K562 (cell line): Measurements from ENCODE around the gene UBE2I. TPM values are rescaled to one million over a fixed set of nuclear protein-coding genes. Genes with fewer than 3 reads are reported as not detected.

Experiments
- ARID2 ChIP-seq: fragments of 450-650 bp; IDR thresholded peaks from 2 replicates; pipeline ENCODE4 v1.6.1; 2017; ENCODE audit warnings: antibody characterized with exemption, mild to moderate bottlenecking
- CBFA2T3 ChIP-seq: fragments of 450-650 bp; IDR thresholded peaks from 2 replicates; pipeline ENCODE4 v1.6.1; 2017
- CCAR2 ChIP-seq: fragments of 200-400 bp; formaldehyde crosslinking; IDR thresholded peaks from 2 replicates; pipeline ENCODE4 v1.6.1; 2017; ENCODE audit warnings: mild to moderate bottlenecking, low read depth, low read length
- CSDE1 ChIP-seq, 2 experiments: fragments of 450-650 bp; IDR thresholded peaks; 2 replicates each; pipeline ENCODE4 v1.6.1; 2016; ENCODE audit warnings: mild to moderate bottlenecking in 1 of 2
- DNMT1 ChIP-seq: fragments of 450-650 bp; IDR thresholded peaks from 2 replicates; pipeline ENCODE4 v1.6.1; 2016; ENCODE audit warnings: antibody characterized with exemption, mild to moderate bottlenecking
- FUS ChIP-seq: fragments of 200-400 bp; formaldehyde crosslinking; optimal IDR thresholded peaks from 2 replicates; pipeline ENCODE3; 2017; ENCODE audit warnings: low read depth, low read length
- HDAC8 ChIP-seq: fragments of 450-650 bp; IDR thresholded peaks from 2 replicates; pipeline ENCODE4 v1.6.1; 2016; ENCODE audit warnings: mild to moderate bottlenecking, missing genetic modification characterization, moderate library complexity, missing compliant biosample characterization
- HMG20A ChIP-seq: fragments of 450-650 bp; formaldehyde crosslinking; conservative IDR thresholded peaks from 2 replicates; pipeline ENCODE4 v1.4.0; 2020; ENCODE audit warnings: mild to moderate bottlenecking, mixed read lengths
- MCM3 ChIP-seq: fragments of 450-650 bp; IDR thresholded peaks from 2 replicates; pipeline ENCODE4 v1.6.1; 2016
- NELFE ChIP-seq: IDR thresholded peaks from 2 replicates; pipeline ENCODE4 v1.6.1; 2011; ENCODE audit warnings: mild to moderate bottlenecking; ENCODE audit not compliant: insufficient read depth, insufficient read length
- POLR2B ChIP-seq: fragments of 450-650 bp; IDR thresholded peaks from 2 replicates; pipeline ENCODE4 v1.6.1; 2018; ENCODE audit warnings: low read depth; ENCODE audit not compliant: partially characterized antibody
- PTBP1 ChIP-seq: fragments of 200-400 bp; formaldehyde crosslinking; IDR thresholded peaks from 2 replicates; pipeline ENCODE4 v1.6.1; 2017; ENCODE audit warnings: low read depth, low read length
- RBBP5 ChIP-seq: fragments of 200-600 bp; sonication (generic); IDR thresholded peaks from 2 replicates; pipeline ENCODE4 v1.6.1; 2012; ENCODE audit warnings: borderline replicate concordance, mild to moderate bottlenecking, low read length, control low read depth, inconsistent platforms; ENCODE audit not compliant: insufficient read depth, poor library complexity, severe bottlenecking
- SFPQ ChIP-seq: fragments of 200-400 bp; formaldehyde crosslinking; IDR thresholded peaks from 2 replicates; pipeline ENCODE4 v1.6.1; 2017; ENCODE audit warnings: mild to moderate bottlenecking, low read depth, low read length, moderate library complexity
- SMARCC2 ChIP-seq: fragments of 450-650 bp; IDR thresholded peaks from 2 replicates; pipeline ENCODE4 v1.6.1; 2017; ENCODE audit warnings: antibody characterized with exemption, moderate library complexity, mild to moderate bottlenecking, low read depth
- TCF7 ChIP-seq: sonication (generic); IDR thresholded peaks from 2 replicates; pipeline ENCODE4 v1.6.1; 2016; ENCODE audit warnings: antibody characterized with exemption, borderline replicate concordance
- TCF7L2 ChIP-seq: fragments of 150-350 bp; IDR thresholded peaks from 2 replicates; pipeline ENCODE4 v1.6.1; 2016; ENCODE audit warnings: low read depth, mild to moderate bottlenecking, low read length, moderate library complexity
- THRA ChIP-seq: fragments of 450-650 bp; IDR thresholded peaks from 2 replicates; pipeline ENCODE4 v1.6.1; 2017; ENCODE audit warnings: mild to moderate bottlenecking, moderate library complexity
- TOE1 ChIP-seq, 2 experiments: fragments of 450-650 bp in 1 of 2; sonication (generic) in 1 of 2; formaldehyde crosslinking in 1 of 2; IDR thresholded peaks; 2 replicates each; pipeline versions ENCODE4 v1.7.1 to v1.8.0; 2016 to 2022; ENCODE audit warnings: borderline replicate concordance in 2 of 2, mild to moderate bottlenecking in 2 of 2, antibody characterized with exemption in 1 of 2, inconsistent platforms in 1 of 2, low read depth in 1 of 2, missing genetic modification reagents in 1 of 2, moderate library complexity in 1 of 2
- XRCC5 ChIP-seq: fragments of 200-400 bp; formaldehyde crosslinking; IDR thresholded peaks from 2 replicates; pipeline ENCODE4 v1.6.1; 2017; ENCODE audit warnings: low read depth, mild to moderate bottlenecking, low read length
- ZNF133 ChIP-seq: fragments of 250-450 bp; sonication (Bioruptor Pico); IDR thresholded peaks from 2 replicates; pipeline ENCODE4 v1.4.0; 2020; ENCODE audit warnings: mild to moderate bottlenecking
- ZNF23 ChIP-seq: fragments of 250-450 bp; sonication (Bioruptor Pico); IDR thresholded peaks from 2 replicates; pipeline ENCODE4 v1.4.0; 2020; ENCODE audit warnings: mild to moderate bottlenecking
- polyA plus RNA-seq, 8 experiments: library from polyadenylated mRNA; depleted of rRNA in 4 of 8; stranded (reverse) in 5 of 8; unstranded in 3 of 8; fragments of >200 nt; fragmentation: Nextera tagmentation in 2 of 8; fragmentation: Illumina TruSeq in 1 of 8; extraction: Ambion mirVana in 2 of 8; extraction: Trizol in 1 of 8; gene quantifications; 2 replicates each; pipeline versions ENCODE4 v1.2.1 to v1.2.3, GENCODE V29; 2011 to 2014; ENCODE audit warnings: inconsistent platforms in 1 of 8, missing spikeins in 1 of 8
- total RNA-seq, 7 experiments: library from RNA; depleted of rRNA in 6 of 7; stranded (reverse); fragments of >200 nt in 6 of 7; fragmentation: Illumina TruSeq in 2 of 7; extraction: Trizol in 2 of 7; gene quantifications; 2 replicates each; pipeline versions ENCODE4 v1.2.1 to v1.2.3, GENCODE V29; 2011 to 2021; ENCODE audit warnings: low replicate concordance in 1 of 7
- TF ChIP-seq, protein P1 (sequence below): fragments of 450-650 bp; formaldehyde crosslinking; IDR thresholded peaks from 2 replicates; pipeline ENCODE4 v1.4.0; 2020; ENCODE audit warnings: mild to moderate bottlenecking, moderate library complexity

The UBE2I gene
- total and polyA plus RNA-seq, 9 of the 15 experiments (the other 6 are each of a cell fraction or from before 2014, with no cell fraction given): 36.6 to 254 (median 104) TPM

GRCh38 chr16:1351582-1352362, 42.3 kb downstream of the UBE2I start, which contains the start of the genes GNPTG and TSR3 (continued):
- no peak for TF ChIP-seq SFPQ
- TF ChIP-seq HDAC8 (tag): no peak
- TF ChIP-seq ZNF133 (CRISPR knock-in tag): no peak
- no peak for TF ChIP-seq TCF7
- TF ChIP-seq PTBP1: no peak
- peak; percentile 84 for TF ChIP-seq RBBP5
- peak; percentile 95 for TF ChIP-seq TOE1 (IDR thresholded peaks at IDR 0.05; ENCODE audit: borderline replicate concordance)
- peak; percentile 64 for TF ChIP-seq TOE1 (CRISPR knock-in tag; IDR thresholded peaks at IDR 0.05; ENCODE audit: borderline replicate concordance, low read depth)
- TF ChIP-seq MCM3: no peak
- no peak for TF ChIP-seq ZNF23 (CRISPR knock-in tag)
- no peak for TF ChIP-seq THRA
- no peak for TF ChIP-seq HMG20A (CRISPR knock-in tag)
- TF ChIP-seq FUS: peak; percentile 94
- TF ChIP-seq NELFE: no peak
- no peak for TF ChIP-seq ARID2
- TF ChIP-seq XRCC5: no peak
- no peak for TF ChIP-seq CCAR2
- TF ChIP-seq POLR2B: no peak
- TF ChIP-seq TCF7L2: no peak
- TF ChIP-seq CBFA2T3: no peak
- TF ChIP-seq, protein P1, sequence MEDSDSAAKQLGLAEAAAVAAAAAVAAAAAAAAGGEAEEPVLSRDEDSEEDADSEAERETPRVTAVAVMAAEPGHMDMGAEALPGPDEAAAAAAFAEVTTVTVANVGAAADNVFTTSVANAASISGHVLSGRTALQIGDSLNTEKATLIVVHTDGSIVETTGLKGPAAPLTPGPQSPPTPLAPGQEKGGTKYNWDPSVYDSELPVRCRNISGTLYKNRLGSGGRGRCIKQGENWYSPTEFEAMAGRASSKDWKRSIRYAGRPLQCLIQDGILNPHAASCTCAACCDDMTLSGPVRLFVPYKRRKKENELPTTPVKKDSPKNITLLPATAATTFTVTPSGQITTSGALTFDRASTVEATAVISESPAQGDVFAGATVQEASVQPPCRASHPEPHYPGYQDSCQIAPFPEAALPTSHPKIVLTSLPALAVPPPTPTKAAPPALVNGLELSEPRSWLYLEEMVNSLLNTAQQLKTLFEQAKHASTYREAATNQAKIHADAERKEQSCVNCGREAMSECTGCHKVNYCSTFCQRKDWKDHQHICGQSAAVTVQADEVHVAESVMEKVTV (CRISPR knock-in tag): no peak
- no peak for TF ChIP-seq DNMT1
- no peak for TF ChIP-seq CSDE1 (IDR thresholded peaks at IDR 0.05)
- TF ChIP-seq SMARCC2: no peak
